Right ventricle myocardium superior (tissue), 1 donor: ENCODE data around the gene LASP1NB.
A peak's percentile ranks its signal among the peaks of the same experiment; 100 is the strongest.
"Not testable (repeated sequence)": the region's sequence is repeated elsewhere in the genome, so short reads cannot be mapped to it uniquely, and the experiment has no call there.

ENCODE experiments used
- ATAC-seq: fragments of 200-7000 bp; cut with Tn5 transposase; one replicate; pipeline ENCODE4 v1.9.1; 2020; ENCODE audit warnings: mild to moderate bottlenecking; ENCODE audit not compliant: poor library complexity
- DNase-seq: peaks from one replicate; pipeline ENCODE4 v3.0.0-alpha.2; 2020
- intact Hi-C: fragments of 100-400 bp; cut with DNase I; formaldehyde crosslinking; loops from one replicate; pipeline ENCODE4 v1.11.2; 2022
- donor health status: DM: no; HTN: yes; CAD: no; lungs with severe emphysema.

Gene LASP1NB

GRCh38 chr17:38912221-38912813, 13.1 kb upstream of the LASP1NB start:
- ATAC-seq (peak; percentile 73), DNase-seq (peak; percentile 78)
- intact Hi-C loops = no loop called here

DNA sequence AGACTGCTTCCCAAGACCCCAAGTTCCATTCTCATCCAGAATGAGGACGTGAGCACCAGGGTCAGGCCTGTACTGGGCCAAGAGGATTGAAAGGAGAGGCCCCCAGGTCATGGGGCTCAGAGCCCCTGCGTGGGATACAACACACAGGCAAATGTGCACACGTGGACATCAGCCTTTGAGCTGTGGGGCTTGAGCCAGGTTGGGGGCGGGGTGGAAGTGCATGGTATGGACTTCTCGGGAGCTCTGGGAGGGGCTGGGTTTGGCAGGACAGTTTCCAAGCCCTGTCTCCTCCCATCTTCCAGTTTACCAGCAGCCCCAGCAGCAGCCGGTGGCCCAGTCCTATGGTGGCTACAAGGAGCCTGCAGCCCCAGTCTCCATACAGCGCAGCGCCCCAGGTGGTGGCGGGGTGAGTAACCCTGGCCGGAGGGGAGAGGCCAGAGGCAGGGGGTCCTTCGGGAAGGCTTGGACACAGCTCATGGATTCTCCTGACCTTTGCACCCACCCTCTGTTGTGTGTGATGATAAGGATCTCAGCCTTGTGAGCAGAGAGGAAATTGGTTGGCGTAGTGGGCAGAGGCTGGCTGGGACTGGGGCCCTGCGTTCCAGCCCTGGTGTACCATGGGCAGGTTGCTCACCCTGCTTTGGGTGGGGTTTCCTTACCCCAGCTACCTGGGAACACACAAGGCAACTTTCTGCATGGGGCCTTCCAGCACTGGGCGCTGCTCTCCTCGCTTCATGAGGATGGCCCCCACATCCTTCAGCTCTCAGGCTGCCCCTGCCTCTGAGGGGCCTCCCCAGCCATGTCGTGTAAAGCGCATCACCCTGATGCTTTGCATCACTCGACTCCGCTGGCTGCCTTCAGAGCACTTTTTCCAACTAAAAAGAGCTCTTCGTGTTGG, 10.4 kb upstream of the LASP1NB start:
- DNase-seq (peak; percentile 41), ATAC-seq (no peak)
- intact Hi-C loops = no loop called here

- intact Hi-C loops = no loop called here
- DNase-seq (no peak), ATAC-seq (no peak)
Measured at GRCh38 chr17:38915639-38915995, 9.8 kb upstream of the LASP1NB start.

- ATAC-seq = no peak
Measured at GRCh38 chr17:38916771-38917170, 8.6 kb upstream of the LASP1NB start.

DNA sequence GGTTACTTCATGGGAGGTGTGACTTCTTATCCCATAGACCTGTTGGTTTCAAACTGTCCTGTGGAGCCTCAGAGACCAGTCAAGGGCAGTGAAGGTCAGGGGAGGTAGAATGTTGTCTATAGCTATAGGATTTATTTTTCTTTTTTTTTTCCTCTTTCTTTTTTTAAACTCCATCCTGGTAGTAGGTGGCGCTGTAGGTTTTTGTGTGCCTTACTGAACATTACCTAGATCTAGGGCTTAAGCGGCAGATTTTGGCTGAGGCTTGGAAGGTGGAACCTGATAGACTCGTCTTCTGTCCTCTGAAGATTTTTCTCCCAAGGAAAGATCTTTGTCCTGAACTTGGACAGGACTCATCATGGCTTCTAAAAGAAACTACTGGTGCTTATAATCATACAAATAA, 8.2 kb upstream of the LASP1NB start:
- ATAC-seq (no peak), DNase-seq (no peak)
- intact Hi-C loops = no loop called here

More at GRCh38 chr17:38916771-38917170, 8.6 kb upstream of the LASP1NB start:
- intact Hi-C loops = no loop called here
- DNase-seq = no peak

GRCh38 chr17:38918129-38918913, 7.1 kb upstream of the LASP1NB start:
- DNase-seq (peak; percentile 46), ATAC-seq (no peak)
- intact Hi-C loops = no loop called here

- intact Hi-C loops = no loop called here
- no peak for ATAC-seq
- no peak for DNase-seq
Measured at GRCh38 chr17:38918916-38919315, 6.5 kb upstream of the LASP1NB start.

DNA sequence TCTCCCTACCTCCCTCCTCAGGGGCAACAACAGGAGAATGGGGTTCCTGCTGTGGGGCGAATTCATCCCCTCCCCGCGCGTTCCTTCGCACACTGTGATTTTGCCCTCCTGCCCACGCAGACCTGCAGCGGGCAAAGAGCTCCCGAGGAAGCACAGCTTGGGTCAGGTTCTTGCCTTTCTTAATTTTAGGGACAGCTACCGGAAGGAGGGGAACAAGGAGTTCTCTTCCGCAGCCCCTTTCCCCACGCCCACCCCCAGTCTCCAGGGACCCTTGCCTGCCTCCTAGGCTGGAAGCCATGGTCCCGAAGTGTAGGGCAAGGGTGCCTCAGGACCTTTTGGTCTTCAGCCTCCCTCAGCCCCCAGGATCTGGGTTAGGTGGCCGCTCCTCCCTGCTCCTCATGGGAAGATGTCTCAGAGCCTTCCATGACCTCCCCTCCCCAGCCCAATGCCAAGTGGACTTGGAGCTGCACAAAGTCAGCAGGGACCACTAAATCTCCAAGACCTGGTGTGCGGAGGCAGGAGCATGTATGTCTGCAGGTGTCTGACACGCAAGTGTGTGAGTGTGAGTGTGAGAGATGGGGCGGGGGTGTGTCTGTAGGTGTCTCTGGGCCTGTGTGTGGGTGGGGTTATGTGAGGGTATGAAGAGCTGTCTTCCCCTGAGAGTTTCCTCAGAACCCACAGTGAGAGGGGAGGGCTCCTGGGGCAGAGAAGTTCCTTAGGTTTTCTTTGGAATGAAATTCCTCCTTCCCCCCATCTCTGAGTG, 5.9 kb upstream of the LASP1NB start:
- ATAC-seq = no peak
- no peak for DNase-seq
- intact Hi-C loops = no loop called here

DNA sequence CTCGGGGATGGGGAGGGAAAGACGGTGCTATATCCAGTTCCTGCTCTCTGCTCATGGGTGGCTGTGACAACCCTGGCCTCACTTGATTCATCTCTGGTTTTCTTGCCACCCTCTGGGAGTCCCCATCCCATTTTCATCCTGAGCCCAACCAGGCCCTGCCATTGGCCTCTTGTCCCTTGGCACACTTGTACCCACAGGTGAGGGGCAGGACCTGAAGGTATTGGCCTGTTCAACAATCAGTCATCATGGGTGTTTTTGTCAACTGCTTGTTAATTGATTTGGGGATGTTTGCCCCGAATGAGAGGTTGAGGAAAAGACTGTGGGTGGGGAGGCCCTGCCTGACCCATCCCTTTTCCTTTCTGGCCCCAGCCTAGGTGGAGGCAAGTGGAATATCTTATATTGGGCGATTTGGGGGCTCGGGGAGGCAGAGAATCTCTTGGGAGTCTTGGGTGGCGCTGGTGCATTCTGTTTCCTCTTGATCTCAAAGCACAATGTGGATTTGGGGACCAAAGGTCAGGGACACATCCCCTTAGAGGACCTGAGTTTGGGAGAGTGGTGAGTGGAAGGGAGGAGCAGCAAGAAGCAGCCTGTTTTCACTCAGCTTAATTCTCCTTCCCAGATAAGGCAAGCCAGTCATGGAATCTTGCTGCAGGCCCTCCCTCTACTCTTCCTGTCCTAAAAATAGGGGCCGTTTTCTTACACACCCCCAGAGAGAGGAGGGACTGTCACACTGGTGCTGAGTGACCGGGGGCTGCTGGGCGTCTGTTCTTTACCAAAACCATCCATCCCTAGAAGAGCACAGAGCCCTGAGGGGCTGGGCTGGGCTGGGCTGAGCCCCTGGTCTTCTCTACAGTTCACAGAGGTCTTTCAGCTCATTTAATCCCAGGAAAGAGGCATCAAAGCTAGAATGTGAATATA, 4.8 kb upstream of the LASP1NB start:
- DNase-seq (no peak), ATAC-seq (peak; percentile 24)
- intact Hi-C loops = no loop called here

DNA sequence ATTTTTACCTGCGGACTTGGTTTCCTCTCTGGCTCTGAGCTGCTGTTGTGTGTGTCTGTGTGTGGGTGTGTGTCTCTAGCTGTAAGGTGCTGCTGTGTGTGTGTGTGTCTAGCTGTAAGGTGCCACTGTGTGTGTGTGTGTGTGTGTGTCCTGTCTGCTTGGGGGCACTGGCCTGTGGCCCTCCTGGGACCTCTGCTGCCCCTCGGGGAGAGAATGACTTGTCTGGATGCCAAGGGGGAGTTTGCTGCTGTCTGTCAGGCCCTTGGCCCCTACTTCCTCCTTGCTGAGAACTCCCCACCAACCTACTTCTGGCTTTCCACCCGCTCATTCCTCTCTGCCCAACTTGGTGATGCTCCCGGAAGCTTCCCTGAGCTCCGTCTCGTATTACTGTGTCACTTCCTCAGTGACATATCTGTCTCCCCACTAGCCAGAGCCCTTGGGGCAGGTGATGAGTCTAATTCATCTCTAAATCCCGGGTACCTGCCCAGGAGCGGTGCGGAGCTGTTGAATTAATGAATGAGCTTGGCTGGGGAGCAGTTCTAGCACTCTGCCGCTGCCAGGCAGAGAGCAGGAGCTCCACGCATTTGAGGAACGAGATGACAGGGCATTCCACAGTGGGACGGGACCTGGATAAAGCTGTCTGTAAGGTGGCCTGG, 3.5 kb upstream of the LASP1NB start:
- ATAC-seq (no peak), DNase-seq (no peak)
- intact Hi-C loops = no loop called here

DNA sequence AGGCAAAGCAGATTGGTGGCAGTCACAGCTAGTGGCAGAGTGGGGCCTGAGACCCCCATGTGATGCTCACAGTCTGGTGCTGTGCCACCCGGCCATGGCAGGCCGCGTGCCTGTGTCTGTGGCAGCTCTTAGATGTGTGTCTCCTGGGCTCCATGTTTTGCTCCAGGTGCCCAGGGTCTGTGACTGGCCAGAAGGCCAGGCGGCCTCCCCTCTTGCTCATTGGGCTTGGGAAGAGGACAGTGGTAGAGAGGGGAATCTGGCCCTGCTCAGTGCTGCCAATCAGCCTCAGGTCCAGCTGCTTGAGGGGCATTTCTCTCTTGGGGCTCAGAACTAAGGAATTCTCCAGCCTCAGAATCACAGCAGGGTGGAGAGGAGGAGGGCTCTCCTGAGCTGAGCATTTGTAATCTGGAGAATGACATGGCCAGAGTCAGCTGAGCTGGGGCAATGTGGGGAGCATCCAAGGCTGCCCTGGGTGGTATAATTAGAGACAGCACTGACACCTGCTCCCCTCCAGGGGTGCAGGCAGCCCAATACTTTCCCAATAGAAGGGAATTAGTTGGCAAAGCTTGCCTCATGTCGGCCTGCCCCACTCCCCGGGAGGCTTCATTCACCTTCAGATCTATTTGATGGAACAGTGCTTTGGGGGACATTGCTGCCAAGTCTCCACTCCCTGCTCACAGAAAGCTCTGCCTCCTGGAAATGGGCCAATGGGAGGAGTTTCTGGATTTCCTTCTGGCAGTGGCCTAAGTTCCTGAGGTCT, 2.7 kb upstream of the LASP1NB start:
- DNase-seq (peak; percentile 63), ATAC-seq (peak; percentile 67)
- intact Hi-C loops = no loop called here

- intact Hi-C loops = no loop called here
- DNase-seq (no peak), ATAC-seq (no peak)
Measured at GRCh38 chr17:38926293-38927070, 1.1 kb downstream of the LASP1NB start.

GRCh38 chr17:38930782-38931181, 5.4 kb downstream of the LASP1NB start:
- intact Hi-C loops, ATAC-seq, DNase-seq: not testable (repeated sequence)

GRCh38 chr17:38933962-38934361, 8.5 kb downstream of the LASP1NB start:
- intact Hi-C loops, ATAC-seq, DNase-seq: not testable (repeated sequence)

DNA sequence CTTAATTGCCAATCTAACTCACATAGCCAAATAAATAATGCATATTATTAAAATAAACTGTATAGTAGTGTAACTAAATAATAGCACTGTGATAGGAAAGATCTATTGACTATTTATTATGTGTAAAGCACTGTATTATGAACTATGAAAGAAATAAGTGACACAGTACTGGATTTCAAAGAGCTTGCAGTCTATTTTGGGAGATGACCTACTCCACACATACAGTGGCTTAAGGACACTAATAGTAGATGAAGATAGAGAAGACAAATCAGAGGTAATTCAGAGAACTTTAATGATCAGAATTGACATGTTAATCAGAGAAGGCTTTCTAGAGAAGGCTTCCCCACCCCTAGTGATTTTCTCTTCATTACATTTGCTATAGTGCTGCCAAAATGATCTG, 14.6 kb downstream of the LASP1NB start:
- ATAC-seq (no peak), DNase-seq (no peak)
- intact Hi-C loops = no loop called here

DNA sequence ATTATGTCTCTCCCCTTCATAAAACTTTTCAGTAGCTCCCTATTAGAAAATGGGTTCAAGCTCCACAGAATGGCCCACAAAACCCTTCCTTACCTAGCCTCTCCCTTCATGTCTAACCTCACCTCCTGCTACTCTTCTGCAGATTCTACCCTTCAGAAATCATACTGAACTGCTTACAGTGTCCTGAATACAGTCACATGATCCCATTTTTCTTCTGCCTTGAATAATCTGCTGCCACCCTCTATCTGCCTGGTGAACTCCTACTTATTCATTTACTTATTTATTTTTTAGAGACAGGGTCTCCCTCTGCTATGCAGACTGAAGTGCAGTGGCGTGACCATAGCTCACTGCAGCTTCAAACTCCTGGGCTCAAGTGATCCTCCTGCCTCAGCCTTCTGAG, 15.0 kb downstream of the LASP1NB start:
- DNase-seq = no peak
- ATAC-seq = no peak
- intact Hi-C loops = no loop called here
